Right atrium auricular region (tissue), 2 donors: ENCODE data around the gene TATDN3. TPM values are rescaled to one million over a fixed set of nuclear protein-coding genes. Genes with fewer than 3 reads are reported as not detected.

Experiments used
- DNase-seq: peaks from one replicate; pipeline ENCODE4 v3.0.0-alpha.2; 2019; ENCODE audit warnings: low spot score
- H3K27ac ChIP-seq, 2 donors: fragments of 200-600 bp; sonication (generic); 1 replicate in 1 of 2; 2 replicates in 1 of 2; pipeline ENCODE4 v1.5.1; 2016 to 2019
- H3K27me3 ChIP-seq, 2 donors: fragments of 200-600 bp; sonication (generic); one replicate each; pipeline versions ENCODE4 v1.5.1 to v1.6.0; 2017 to 2019
- H3K36me3 ChIP-seq: fragments of 200-600 bp; sonication (generic); one replicate; pipeline ENCODE4 v1.5.1; 2016
- H3K4me1 ChIP-seq, 2 donors: fragments of 200-600 bp; sonication (generic); one replicate each; pipeline versions ENCODE4 v1.5.1 to v1.6.0; 2017 to 2019
- H3K4me3 ChIP-seq, 2 donors: fragments of 200-600 bp; sonication (generic); 1 replicate in 1 of 2; 2 replicates in 1 of 2; pipeline ENCODE4 v1.5.1; 2017 to 2019; ENCODE audit warnings: mild to moderate bottlenecking in 1 of 2, moderate library complexity in 1 of 2
- H3K9me3 ChIP-seq, 2 donors: fragments of 200-600 bp; sonication (generic); one replicate each; pipeline ENCODE4 v1.5.1; 2019
- total RNA-seq, 2 donors: library from RNA; depleted of rRNA; stranded (reverse); fragments of >200 nt; gene quantifications; one replicate each; pipeline ENCODE4 v1.1.0, GENCODE V29; 2016
- TF ChIP-seq, protein P1 (sequence below), 2 donors: fragments of 200-600 bp; sonication (generic); IDR thresholded peaks; one replicate each; pipeline ENCODE4 v1.5.1; 2019; ENCODE audit warnings: antibody characterized with exemption in 2 of 2

Gene TATDN3
- total RNA-seq, 2 donors from 2014 or later: 12.6 to 39.6 TPM

DNA sequence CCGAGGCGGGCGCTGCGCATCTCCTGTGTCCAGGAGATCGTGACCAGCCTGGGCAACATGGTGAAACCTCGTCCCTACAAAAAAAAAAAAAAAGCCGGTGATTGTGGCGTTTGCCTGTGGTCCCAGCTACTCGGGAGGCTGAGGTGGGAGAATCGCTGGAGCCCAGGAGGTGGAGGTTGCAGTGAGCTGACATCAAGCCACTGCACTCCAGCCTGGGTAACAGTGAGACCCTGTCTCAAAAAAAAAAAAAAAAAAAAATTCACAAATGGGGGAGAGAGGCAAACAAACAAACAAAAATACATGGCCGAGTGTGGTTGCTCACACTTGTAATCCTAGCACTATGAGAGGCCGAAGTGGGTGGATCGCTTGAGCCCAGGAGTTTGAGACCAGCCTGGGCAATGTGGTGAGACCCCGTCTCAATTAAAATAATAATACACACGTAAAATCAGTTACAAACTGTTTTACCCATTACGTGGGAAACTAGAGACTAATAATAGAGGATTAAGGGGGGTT, 758 bp downstream of the TATDN3 start:
- H3K4me3 ChIP-seq: peak overlapping the region; percentile 75 to 96
- H3K9me3 ChIP-seq: no peaks in the 10 kb centered on the region
- H3K27ac ChIP-seq: peak overlapping the region; percentile 96 to 98
- peaks cover 0 to 27% of the 10 kb centered on the region in 2 donors for H3K4me1 ChIP-seq
- TF ChIP-seq, protein P1, sequence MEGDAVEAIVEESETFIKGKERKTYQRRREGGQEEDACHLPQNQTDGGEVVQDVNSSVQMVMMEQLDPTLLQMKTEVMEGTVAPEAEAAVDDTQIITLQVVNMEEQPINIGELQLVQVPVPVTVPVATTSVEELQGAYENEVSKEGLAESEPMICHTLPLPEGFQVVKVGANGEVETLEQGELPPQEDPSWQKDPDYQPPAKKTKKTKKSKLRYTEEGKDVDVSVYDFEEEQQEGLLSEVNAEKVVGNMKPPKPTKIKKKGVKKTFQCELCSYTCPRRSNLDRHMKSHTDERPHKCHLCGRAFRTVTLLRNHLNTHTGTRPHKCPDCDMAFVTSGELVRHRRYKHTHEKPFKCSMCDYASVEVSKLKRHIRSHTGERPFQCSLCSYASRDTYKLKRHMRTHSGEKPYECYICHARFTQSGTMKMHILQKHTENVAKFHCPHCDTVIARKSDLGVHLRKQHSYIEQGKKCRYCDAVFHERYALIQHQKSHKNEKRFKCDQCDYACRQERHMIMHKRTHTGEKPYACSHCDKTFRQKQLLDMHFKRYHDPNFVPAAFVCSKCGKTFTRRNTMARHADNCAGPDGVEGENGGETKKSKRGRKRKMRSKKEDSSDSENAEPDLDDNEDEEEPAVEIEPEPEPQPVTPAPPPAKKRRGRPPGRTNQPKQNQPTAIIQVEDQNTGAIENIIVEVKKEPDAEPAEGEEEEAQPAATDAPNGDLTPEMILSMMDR (IDR thresholded peaks at IDR 0.05): no peak
- H3K27me3 ChIP-seq: no peaks in the 10 kb centered on the region
- no peak for DNase-seq
- peaks cover 6% of the 10 kb centered on the region for H3K36me3 ChIP-seq

DNA sequence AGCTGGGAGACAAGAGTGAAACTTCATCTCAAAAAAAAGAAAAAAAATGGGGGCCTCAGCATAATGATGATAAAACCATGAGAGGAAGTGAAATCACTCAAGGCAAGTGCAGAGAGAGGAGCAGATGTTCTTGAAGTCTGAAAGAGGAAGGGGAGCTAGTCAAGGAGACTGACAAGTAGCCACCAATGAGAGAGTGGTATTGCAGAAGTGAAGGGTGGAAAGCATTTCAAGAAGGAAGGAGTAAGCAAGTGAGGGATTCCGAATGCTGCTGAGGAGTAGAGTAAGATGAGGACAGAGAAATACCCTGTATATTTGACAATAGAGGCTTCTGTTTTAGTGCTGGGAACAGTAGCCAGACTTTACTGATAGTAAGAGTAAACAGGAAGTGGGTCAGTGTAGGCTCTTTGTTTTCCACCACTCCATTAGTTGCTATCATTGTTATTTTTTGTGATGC, 2.9 kb downstream of the TATDN3 start:
- Histone ChIP-seq H3K4me3 (no peak overlapping the region), H3K9me3 (no peaks in the 10 kb centered on the region), H3K4me1 (peaks cover 0 to 21% of the 10 kb centered on the region in 2 donors), H3K27ac (no peak overlapping the region), H3K27me3 (no peaks in the 10 kb centered on the region), H3K36me3 (peaks cover 11% of the 10 kb centered on the region)
- TF ChIP-seq, protein P1 (IDR thresholded peaks at IDR 0.05): no peak
- no peak for DNase-seq

GRCh38 chr1:212797681-212798080, 6.0 kb downstream of the TATDN3 start:
- H3K27ac ChIP-seq: no peak overlapping the region
- peaks cover 0 to 5% of the 10 kb centered on the region in 2 donors for H3K4me1 ChIP-seq
- no peaks in the 10 kb centered on the region for H3K27me3 ChIP-seq
- DNase-seq: no peak
- TF ChIP-seq, protein P1 (IDR thresholded peaks at IDR 0.05): no peak
- no peaks in the 10 kb centered on the region for H3K9me3 ChIP-seq
- H3K36me3 ChIP-seq: peaks cover 20% of the 10 kb centered on the region
- no peak overlapping the region for H3K4me3 ChIP-seq

DNA sequence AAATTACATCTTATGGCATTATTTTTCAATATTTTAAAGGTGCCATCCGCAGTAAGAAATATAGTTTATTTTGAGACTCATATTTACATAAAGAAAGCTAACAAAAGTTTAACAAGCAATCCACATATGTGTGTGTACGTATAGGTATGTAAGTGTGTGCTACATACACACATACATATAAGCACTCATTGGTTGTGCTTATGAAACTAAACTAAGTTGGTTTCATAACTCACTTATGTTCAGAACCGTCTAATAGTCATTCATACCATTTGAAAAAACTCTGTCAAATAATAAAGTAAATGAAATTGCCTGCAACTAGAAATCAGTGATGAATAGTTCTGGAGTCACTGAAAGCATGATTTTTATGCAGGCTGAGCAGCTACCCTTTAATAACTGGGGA, 14.1 kb downstream of the TATDN3 start:
- no peak overlapping the region for H3K27ac ChIP-seq
- TF ChIP-seq, protein P1 (IDR thresholded peaks at IDR 0.05): no peak

DNA sequence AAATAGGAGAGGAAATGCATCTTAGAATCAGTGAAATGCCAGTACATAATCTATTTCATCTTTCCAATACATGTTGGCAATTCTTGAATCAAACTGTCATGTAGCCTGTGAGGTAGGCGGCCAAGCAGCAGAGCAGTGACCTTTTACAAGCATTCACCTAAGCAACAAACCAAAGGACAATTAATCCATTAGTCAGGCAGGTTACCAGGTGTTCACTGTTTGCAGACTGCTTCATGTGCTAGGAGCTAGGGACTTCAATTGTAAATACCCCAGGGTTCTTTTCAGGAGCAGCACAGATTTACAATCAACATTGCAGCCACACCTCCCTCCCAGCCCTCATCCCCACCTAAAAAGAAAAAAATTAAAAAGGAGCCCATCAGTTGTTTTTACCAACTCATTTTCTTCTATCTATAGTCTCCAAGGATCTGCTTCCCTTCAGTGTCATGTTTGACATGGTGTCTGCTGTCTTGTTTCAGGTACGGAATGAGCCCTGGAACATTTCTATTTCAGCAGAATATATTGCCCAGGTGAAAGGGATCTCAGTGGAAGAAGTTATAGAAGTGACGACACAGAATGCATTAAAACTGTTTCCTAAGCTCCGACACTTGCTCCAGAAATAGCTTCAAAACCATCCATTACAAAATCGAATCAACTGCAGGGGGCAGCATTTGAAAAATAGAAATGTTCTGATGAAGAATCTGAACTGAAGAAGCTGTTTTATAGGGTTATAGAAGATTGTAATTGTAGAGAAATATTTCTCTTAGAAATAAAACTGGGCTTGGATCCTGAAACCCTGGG, 23.0 kb downstream of the TATDN3 start:
- Histone ChIP-seq H3K27me3 (no peaks in the 10 kb centered on the region), H3K9me3 (no peaks in the 10 kb centered on the region), H3K36me3 (no peaks in the 10 kb centered on the region), H3K4me1 (no peaks in the 10 kb centered on the region), H3K4me3 (no peak overlapping the region), H3K27ac (no peak overlapping the region)
- no peak for DNase-seq
- TF ChIP-seq, protein P1 (IDR thresholded peaks at IDR 0.05): peak; percentile 13 to 58

More for the DNA sequence above, 14.1 kb downstream of the TATDN3 start:
- no peak for DNase-seq
- no peaks in the 10 kb centered on the region for H3K9me3 ChIP-seq
- no peaks in the 10 kb centered on the region for H3K4me1 ChIP-seq
- no peaks in the 10 kb centered on the region for H3K27me3 ChIP-seq
- peaks cover 42% of the 10 kb centered on the region for H3K36me3 ChIP-seq
- H3K4me3 ChIP-seq: no peak overlapping the region
